Ammon's horn (tissue), 1 donor: ENCODE results near the gene ATG9B.
"Not testable (repeated sequence)": the region's sequence is repeated elsewhere in the genome, so short reads cannot be mapped to it uniquely, and the experiment has no call there.

Experiments
- DNase-seq: peaks from one replicate; pipeline ENCODE4 v3.0.0-alpha.2; 2016; ENCODE audit warnings: low spot score

Gene ATG9B

GRCh38 chr7:151058781-151059366 lies 34.6 kb upstream of the ATG9B start:
- peak; percentile 43 for DNase-seq

- DNase-seq, result peak; percentile 100
Measured at GRCh38 chr7:151057989-151058780, 33.9 kb upstream of the ATG9B start.

- DNase-seq, result no peak
Measured at GRCh38 chr7:151057506-151057988, 33.3 kb upstream of the ATG9B start, which contains the start of gene CDK5. CDK5 (minus strand) TSS chr7:151057897; CDS start chr7:151057848, 49 bp downstream.

GRCh38 chr7:151056666-151057505 lies 32.6 kb upstream of the ATG9B start:
- no peak for DNase-seq

- no peak for DNase-seq
Measured at GRCh38 chr7:151056283-151056665, 32.0 kb upstream of the ATG9B start.

- DNase-seq, result no peak
Measured at GRCh38 chr7:151053751-151054150, 29.5 kb upstream of the ATG9B start.

GRCh38 chr7:151053096-151053495 lies 28.8 kb upstream of the ATG9B start:
- DNase-seq, result no peak

- peak; percentile 40 for DNase-seq
Measured at GRCh38 chr7:151051108-151051507, 26.8 kb upstream of the ATG9B start.

GRCh38 chr7:151048911-151049463 lies 24.7 kb upstream of the ATG9B start:
- DNase-seq, result no peak

GRCh38 chr7:151047976-151048815 lies 23.9 kb upstream of the ATG9B start, which contains the start of gene ASIC3:
ASIC3 (plus strand) TSS chr7:151048531; CDS start chr7:151048886, 355 bp downstream.
- DNase-seq, result no peak

- DNase-seq, result peak; percentile 77
Measured at GRCh38 chr7:151046603-151047573, 22.6 kb upstream of the ATG9B start.

- no peak for DNase-seq
Measured at GRCh38 chr7:151045967-151046366, 21.7 kb upstream of the ATG9B start.

- DNase-seq, result no peak
Measured at GRCh38 chr7:151045262-151045661, 21.0 kb upstream of the ATG9B start.

- no peak for DNase-seq
Measured at GRCh38 chr7:151043959-151044358, 19.7 kb upstream of the ATG9B start.

GRCh38 chr7:151043449-151043848 lies 19.2 kb upstream of the ATG9B start:
- DNase-seq, result not testable (repeated sequence)

GRCh38 chr7:151040616-151041375 lies 16.5 kb upstream of the ATG9B start:
- DNase-seq, result no peak

GRCh38 chr7:151039850-151040548 lies 15.7 kb upstream of the ATG9B start:
- no peak for DNase-seq
